SK-N-SH treated with all-trans-retinoic acid at 6 μM for 48 hours (cell line): ENCODE measurements around the gene GSG1L.

Experiments used
- ATAC-seq: fragments of 200-7000 bp; cut with Tn5 transposase; 3 replicates; pipeline ENCODE4 v1.9.1; 2020; ENCODE audit warnings: mild to moderate bottlenecking, moderate library complexity
- BACH2 ChIP-seq: fragments of 250-450 bp; sonication (Bioruptor Pico); IDR thresholded peaks from 2 replicates; pipeline ENCODE4 v1.9.0; 2021; ENCODE audit warnings: mild to moderate bottlenecking, borderline replicate concordance
- CSDC2 ChIP-seq: fragments of 250-450 bp; sonication (Bioruptor Pico); IDR thresholded peaks from 2 replicates; pipeline ENCODE4 v1.5.0; 2020; ENCODE audit warnings: mild to moderate bottlenecking, moderate library complexity
- CSRNP3 ChIP-seq: fragments of 250-450 bp; sonication (Bioruptor Pico); IDR thresholded peaks from 2 replicates; pipeline ENCODE4 v1.5.1; 2021; ENCODE audit warnings: mild to moderate bottlenecking, moderate library complexity
- ESRRG ChIP-seq: fragments of 250-450 bp; sonication (Bioruptor Pico); IDR thresholded peaks from 2 replicates; pipeline ENCODE4 v1.6.1; 2021; ENCODE audit warnings: mild to moderate bottlenecking
- GLIS3 ChIP-seq: fragments of 250-450 bp; sonication (Bioruptor Pico); IDR thresholded peaks from 2 replicates; pipeline ENCODE4 v1.5.0; 2020; ENCODE audit warnings: mild to moderate bottlenecking, moderate library complexity
- OSR1 ChIP-seq: fragments of 250-450 bp; sonication (Bioruptor Pico); IDR thresholded peaks from 2 replicates; pipeline ENCODE4 v1.8.0; 2022; ENCODE audit warnings: moderate library complexity, mild to moderate bottlenecking, inconsistent platforms
- POU6F1 ChIP-seq: fragments of 250-450 bp; sonication (Bioruptor Pico); IDR thresholded peaks from 2 replicates; pipeline ENCODE4 v1.8.0; 2021; ENCODE audit warnings: low read depth, mild to moderate bottlenecking, moderate library complexity, borderline replicate concordance
- PPARA ChIP-seq: fragments of 250-450 bp; sonication (Bioruptor Pico); IDR thresholded peaks from 2 replicates; pipeline ENCODE4 v1.5.0; 2020; ENCODE audit warnings: mild to moderate bottlenecking, borderline replicate concordance
- RARB ChIP-seq: fragments of 250-450 bp; sonication (Bioruptor Pico); IDR thresholded peaks from 2 replicates; pipeline ENCODE4 v1.8.0; 2021; ENCODE audit warnings: mild to moderate bottlenecking, moderate library complexity
- SNAI2 ChIP-seq: fragments of 250-450 bp; sonication (Bioruptor Pico); IDR thresholded peaks from 2 replicates; pipeline ENCODE4 v1.5.0; 2020; ENCODE audit warnings: mild to moderate bottlenecking, moderate library complexity
- TCF4 ChIP-seq: fragments of 250-450 bp; sonication (Bioruptor Pico); IDR thresholded peaks from 2 replicates; pipeline ENCODE4 v1.8.0; 2021; ENCODE audit warnings: mild to moderate bottlenecking, moderate library complexity, borderline replicate concordance
- TSHZ2 ChIP-seq: fragments of 250-450 bp; sonication (Bioruptor Pico); IDR thresholded peaks from 2 replicates; pipeline ENCODE4 v1.5.0; 2020; ENCODE audit warnings: mild to moderate bottlenecking, moderate library complexity
- ZC3H10 ChIP-seq: fragments of 250-450 bp; sonication (Bioruptor Pico); IDR thresholded peaks from 2 replicates; pipeline ENCODE4 v1.5.1; 2021; ENCODE audit warnings: mild to moderate bottlenecking, moderate library complexity
- ZFP3 ChIP-seq: fragments of 250-450 bp; sonication (Bioruptor Pico); IDR thresholded peaks from 2 replicates; pipeline ENCODE4 v1.5.0; 2020; ENCODE audit warnings: mild to moderate bottlenecking, moderate library complexity
- ZNF70 ChIP-seq: fragments of 450-650 bp; formaldehyde crosslinking; IDR thresholded peaks from 2 replicates; pipeline ENCODE4 v1.5.0; 2020; ENCODE audit warnings: mild to moderate bottlenecking, moderate library complexity
- ZNF8 ChIP-seq: fragments of 450-650 bp; formaldehyde crosslinking; IDR thresholded peaks from 2 replicates; pipeline ENCODE4 v1.5.0; 2020; ENCODE audit warnings: mild to moderate bottlenecking, moderate library complexity

Gene GSG1L

DNA sequence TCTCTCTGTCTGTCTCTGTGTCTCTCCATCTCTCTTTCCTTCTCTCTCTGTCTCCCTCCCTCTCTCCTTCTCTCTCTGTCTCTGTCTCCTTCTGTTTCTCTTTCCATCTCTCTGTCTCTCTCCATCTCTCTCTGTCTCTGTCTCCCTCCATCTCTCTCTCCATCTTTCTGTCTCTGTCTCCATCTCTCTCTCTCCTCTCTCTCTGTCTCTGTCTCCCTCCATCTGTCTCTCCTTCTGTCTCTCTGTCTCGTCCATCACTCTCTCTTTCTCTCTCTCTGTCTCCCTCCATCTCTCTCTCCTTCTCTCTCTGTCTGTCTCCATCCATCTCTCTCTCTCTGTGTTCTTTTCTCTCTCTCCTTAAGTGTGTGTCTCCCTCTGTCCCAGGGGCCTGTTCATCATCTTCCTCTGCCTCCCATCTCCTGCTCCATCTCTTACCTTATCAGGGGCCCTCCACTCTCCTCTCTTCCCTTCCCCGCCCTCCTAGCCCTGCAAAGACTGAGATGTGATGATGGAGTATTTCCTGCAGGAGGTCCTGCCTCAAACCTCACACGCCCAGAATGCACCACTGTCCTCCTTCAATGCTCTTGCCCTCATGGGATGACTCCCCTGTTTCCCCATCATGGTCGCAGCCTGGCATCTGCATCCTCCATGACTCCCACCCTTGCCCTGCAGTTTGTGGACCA lies 193.3 kb downstream of the GSG1L start:
- no peak for ATAC-seq
- TF ChIP-seq ESRRG (CRISPR knock-in tag) (no peak), TCF4 (CRISPR knock-in tag) (no peak), ZC3H10 (CRISPR knock-in tag) (no peak), ZNF70 (CRISPR knock-in tag) (no peak)

- ATAC-seq, result no peak
- TF ChIP-seq POU6F1 (CRISPR knock-in tag) (no peak), TCF4 (CRISPR knock-in tag) (no peak), PPARA (no peak), TSHZ2 (CRISPR knock-in tag) (no peak), SNAI2 (CRISPR knock-in tag) (no peak), CSDC2 (no peak), ZNF8 (no peak), ESRRG (CRISPR knock-in tag) (no peak), ZC3H10 (CRISPR knock-in tag) (no peak), ZNF70 (CRISPR knock-in tag) (no peak), ZFP3 (CRISPR knock-in tag) (no peak), GLIS3 (no peak), RARB (CRISPR knock-in tag) (no peak), OSR1 (CRISPR knock-in tag) (no peak)
These were observed 194.1 kb downstream of the GSG1L start for GRCh38 chr16:27869411-27869810.

GRCh38 chr16:27868180-27868579 lies 195.3 kb downstream of the GSG1L start:
- TF ChIP-seq POU6F1 (CRISPR knock-in tag) (no peak), TSHZ2 (CRISPR knock-in tag) (no peak), OSR1 (CRISPR knock-in tag) (no peak), PPARA (no peak), RARB (CRISPR knock-in tag) (no peak), BACH2 (CRISPR knock-in tag) (no peak)
- ATAC-seq, result no peak

GRCh38 chr16:27867122-27868110 lies 196.1 kb downstream of the GSG1L start:
- ATAC-seq, result peak; percentile 90
- TF ChIP-seq ZNF70 (CRISPR knock-in tag) (no peak), POU6F1 (CRISPR knock-in tag) (no peak), ZFP3 (CRISPR knock-in tag) (no peak), OSR1 (CRISPR knock-in tag) (no peak), TSHZ2 (CRISPR knock-in tag) (no peak), ZNF8 (no peak), CSRNP3 (no peak), GLIS3 (no peak), ZC3H10 (CRISPR knock-in tag) (no peak)
